GM21619 (cell line): Measurements from ENCODE around the gene INSL4.

Source experiments
- ATAC-seq: cut with Tn5 transposase; IDR thresholded peaks from one replicate; pipeline ENCODE4 v1.9.1; 2021; ENCODE audit not compliant: unreplicated experiment

The INSL4 gene

DNA sequence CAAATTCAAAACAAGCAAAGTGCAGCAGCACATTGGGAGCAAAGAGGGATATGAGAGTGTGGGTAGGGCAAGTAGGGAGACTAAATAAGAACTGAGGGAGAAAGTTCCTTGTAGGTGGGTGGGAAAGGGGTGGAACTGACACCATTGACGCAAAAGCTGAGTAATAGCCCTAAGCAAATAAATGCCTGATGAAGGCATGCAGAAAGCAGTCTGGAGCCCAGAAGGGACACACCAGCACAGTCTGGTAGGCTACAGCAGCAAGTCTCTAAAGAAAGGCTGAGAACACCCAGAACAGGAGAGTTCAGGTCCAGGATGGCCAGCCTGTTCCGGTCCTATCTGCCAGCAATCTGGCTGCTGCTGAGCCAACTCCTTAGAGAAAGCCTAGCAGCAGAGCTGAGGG lies at the start of gene INSL4:
TSS of gene INSL4 (plus strand) at position 208 of the 400 bp plus-strand sequence. CDS start at position 313, 105 bp downstream.
- no peak for ATAC-seq

DNA sequence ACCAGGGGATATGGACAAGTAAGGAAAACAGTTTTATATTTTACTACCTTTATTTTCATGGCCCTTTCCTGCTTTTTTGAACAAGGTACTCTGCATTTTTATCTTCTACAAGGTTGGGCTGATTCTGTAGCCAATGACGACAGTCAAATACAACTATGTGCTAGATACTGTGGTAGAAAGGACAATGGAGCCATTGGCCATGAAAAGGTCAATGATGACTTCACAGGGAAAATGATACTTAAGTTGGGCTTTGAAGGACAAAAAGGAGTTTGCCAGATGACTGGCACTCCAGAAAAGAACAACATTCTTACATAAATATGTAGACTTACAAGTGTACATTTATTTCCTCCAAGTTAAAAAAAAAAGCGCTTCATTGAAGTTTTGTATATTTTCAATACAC lies 46.4 kb upstream of the INSL4 start:
- no peak for ATAC-seq

DNA sequence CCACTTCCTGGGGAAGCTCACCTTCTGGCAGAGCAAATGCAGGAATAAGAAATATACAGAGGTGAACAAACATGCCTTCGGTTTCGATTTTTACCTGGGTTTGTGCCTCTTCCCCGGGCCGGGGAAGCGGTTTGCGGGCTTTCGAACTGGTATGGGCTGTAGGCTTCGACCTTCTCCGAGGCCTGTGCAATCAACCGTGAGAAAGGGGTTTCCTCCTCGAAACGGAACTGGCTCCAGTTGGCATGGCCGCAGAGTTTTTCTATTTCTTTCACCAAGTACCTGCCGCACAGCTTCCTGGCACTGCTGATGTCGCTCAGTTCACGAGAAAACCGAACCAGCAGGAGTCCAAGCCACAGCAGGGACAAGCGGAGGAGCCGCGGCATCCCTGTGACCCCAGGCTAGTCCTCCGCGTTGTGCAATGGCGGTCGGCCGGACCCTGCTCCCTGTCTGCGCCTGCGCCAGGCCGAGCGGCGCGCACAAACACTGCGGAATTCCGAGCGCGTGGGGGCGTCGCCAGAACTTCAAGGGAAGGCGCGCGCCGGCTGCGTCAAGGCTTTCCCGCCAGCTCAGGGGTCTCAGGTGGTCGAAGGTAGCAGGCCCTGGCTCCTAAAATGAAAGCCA lies 45.9 kb upstream of the INSL4 start, which contains the start of gene INSL6:
TSS of gene INSL6 (minus strand) at position 420 of the 621 bp plus-strand sequence. CDS start at position 383, 37 bp downstream.
- no peak for ATAC-seq

- no peak for ATAC-seq
These were observed 44.6 kb upstream of the INSL4 start for GRCh38 chr9:5186416-5187169.

DNA sequence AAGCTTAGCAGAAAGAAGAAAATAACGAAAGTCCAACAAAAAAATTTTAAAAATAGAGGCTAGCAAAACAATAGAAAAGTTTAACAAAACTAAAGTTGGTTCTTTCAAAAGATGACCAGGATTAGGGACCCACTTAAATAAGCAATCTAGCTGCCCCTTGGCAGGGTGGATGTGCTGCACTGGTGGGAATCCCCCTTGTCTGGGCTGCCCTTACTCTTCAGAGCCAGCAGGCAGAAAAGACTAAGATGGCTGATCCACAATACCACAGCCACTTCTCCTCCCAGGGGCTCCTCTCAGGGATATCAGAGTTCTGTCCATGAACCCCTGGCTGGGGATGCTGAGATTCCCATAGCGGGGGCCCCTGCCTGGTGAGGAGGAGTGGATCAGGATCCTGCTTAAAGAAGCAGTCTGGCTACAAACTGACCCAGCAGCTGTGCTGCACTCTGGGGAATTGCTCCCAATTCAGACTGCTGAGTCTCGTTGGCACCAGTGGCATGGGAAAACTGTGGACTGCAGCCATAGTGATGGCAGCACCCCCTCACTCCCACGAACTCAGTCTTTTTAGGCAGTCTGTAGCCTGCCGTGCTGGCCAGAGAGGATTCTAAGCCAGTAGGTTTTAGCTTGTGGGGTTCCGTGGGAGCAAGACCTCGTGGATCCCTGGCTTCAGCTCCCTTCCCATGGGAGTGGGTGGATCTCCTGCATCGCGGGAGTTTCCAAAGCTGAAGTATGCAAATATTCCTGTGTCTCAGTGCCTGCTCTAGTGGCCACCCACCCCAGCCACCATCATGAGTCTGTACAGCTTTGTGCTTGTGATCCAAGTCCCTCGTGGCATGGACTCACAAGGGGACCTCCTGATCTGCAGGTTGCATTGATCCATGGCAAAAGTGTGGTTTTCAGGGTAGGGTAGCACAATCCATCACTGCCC lies 42.9 kb upstream of the INSL4 start:
- ATAC-seq = no peak

- no peak for ATAC-seq
These were observed 39.2 kb upstream of the INSL4 start for GRCh38 chr9:5191985-5192384.

GRCh38 chr9:5193345-5193744 lies 37.9 kb upstream of the INSL4 start:
- ATAC-seq = no peak

DNA sequence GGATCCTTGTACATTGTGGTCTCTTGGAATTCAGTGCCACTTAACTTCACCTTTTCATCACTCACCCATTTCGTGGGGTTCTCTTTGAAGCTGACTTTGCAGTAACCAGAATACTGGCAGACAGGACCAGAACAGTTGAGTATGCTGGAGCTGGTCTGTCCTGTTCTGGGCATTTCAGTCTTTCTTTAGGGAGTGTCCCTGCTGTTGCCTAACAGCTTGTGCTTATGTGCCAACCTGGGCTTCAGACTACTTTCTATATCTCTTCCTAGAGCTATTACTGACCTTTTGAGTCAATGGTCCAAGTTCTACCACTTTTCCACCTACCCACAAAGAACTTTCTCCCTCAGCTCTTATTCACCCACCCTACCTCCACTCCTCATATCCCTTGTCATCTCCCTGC lies 35.8 kb upstream of the INSL4 start:
- no peak for ATAC-seq

DNA sequence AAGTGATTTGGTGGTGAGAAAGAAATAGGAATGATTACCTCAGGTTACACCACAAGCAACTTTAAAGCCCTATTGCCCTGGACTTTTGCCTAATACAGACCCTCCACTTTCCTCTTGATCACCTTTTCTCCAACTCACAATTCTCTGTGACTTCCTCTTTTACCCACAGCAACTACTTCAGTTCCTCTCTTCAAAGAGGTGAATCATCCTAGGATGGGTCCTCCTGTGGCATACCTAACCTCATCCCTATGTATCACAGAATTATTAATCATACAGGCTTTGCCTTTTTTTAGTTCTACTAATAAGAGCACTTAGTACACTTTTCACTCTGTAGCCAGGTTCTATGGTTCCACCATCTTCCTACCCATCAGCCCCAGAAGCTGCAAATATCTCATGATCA lies 26.1 kb upstream of the INSL4 start:
- ATAC-seq = no peak

GRCh38 chr9:5230554-5230953 lies 665 bp upstream of the INSL4 start:
- no peak for ATAC-seq

DNA sequence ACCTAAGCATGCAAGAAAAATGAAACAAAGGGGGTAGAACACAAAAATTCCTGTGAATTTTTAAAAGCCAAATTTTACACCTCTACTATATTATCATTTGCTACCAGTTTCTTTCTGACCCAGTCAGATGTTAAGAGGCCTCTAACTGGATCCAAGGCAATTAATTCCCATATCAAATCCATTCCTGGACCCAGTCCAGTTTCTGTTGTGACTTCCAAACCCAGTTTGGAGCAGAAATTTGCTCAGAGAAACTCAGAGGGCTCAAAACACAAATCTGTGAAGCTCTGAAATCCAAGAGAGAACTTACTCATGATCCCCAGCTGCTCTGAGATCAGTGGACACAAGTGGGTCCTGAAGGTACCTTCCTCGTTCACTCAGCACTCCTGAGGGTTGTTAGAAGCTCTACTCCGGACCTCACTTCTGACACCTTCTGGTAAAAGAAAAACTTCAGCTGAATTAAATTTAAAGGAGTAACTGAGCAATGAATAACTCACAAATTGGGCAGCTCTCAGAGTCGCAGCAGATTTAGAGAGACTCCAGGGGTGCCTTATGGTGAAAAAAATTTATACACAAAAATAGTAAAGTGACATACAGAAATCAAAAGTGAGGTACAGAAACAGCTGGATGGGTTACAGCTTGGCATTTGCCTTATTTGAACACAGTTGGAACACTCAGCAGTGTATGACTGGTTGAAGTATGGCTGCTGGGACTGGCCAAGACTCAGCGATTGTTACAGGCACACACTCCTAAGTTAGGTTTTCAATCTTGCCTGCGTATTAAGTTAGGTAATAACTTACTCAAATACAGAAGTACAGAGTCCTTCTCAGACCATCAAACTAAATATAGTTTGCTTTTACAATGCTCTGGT lies 32.4 kb downstream of the INSL4 start:
- ATAC-seq = peak; percentile 55

DNA sequence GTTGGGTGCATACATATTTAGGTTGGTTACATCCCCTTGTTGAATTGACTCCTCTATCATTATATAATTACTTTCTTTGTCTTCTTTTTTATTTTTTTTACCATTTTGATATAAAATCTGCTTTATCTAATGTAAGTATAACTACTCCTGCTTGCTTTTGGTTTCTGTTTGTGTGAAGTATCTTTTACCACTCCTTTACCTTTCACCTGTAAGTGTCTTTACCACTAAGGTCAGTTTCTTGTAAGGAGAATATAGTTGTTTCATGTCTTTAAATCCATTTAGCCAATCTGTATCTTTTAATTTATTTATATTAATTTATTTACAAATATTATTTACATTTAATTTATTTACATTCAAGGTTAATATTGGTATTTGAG lies 33.0 kb downstream of the INSL4 start:
- peak; percentile 46 for ATAC-seq

DNA sequence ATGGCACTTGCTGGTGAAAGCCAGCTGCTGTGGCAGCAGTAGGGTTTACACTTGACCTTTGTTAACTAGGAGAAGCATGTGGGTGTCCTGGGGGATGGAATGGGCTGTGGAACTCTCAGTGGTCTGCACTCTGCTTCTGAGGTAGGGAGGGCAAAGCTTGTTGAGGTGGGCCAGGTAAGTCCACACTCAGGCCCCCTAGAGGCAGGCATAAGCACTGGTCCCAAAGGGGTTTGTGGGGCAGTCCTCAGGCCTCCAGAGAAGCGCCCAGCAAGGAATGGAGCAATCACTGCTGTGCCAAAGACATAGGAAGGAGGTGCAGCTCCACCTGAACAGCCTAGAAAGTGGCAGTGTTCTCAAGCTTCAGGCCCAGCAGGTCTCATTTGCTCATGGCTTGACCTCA lies 34.7 kb downstream of the INSL4 start:
- no peak for ATAC-seq

GRCh38 chr9:5269249-5269715 lies 38.1 kb downstream of the INSL4 start:
- ATAC-seq = no peak

GRCh38 chr9:5274770-5275169 lies 43.6 kb downstream of the INSL4 start:
- ATAC-seq = no peak

DNA sequence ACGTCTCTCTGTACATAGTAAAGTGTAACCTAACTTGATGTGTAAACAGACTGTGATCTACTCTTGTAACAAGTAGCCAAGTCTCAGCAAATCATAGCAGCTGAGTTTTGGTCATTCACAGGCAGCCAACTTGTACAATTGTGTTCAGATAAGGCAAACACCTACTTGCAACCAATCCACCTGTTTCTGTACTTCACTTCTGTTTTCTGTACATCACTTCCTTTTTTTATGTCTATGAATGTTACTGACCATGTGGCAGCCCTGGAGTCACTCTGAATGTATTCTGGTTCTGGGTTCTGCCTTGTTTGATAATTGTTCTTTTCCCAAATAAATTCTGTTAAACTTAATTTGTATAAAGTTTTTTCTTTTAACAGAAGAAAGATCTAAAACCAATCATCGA lies 47.3 kb downstream of the INSL4 start:
- no peak for ATAC-seq
